IMR-90 (cell line): ENCODE data around the gene CIZ1. TPM values are rescaled to one million over a fixed set of nuclear protein-coding genes. Genes with fewer than 3 reads are reported as not detected.

Source experiments
- ATAC-seq: fragments of 200-7000 bp; cut with Tn5 transposase; 2 replicates; pipeline ENCODE4 v1.9.1; 2020; ENCODE audit warnings: low read depth, mild to moderate bottlenecking, moderate library complexity
- BruUV-seq: library from RNA; stranded (reverse); fragments of 400-500 nt; replicated peaks from 2 replicates; lab custom pipeline; 2021; lab: Mats Ljungman, UMichigan
- CTCF ChIA-PET: fragments of 300-600 bp; formaldehyde crosslinking; extraction: SDS; loops from one replicate; lab custom pipeline; 2021; ENCODE audit warnings: antibody characterized with exemption; lab: Yijun Ruan, JAX
- POLR2A ChIA-PET: fragments of 300-600 bp; sonication (Branson Sonifier 250); formaldehyde crosslinking; loops from one replicate; lab custom pipeline; 2022; ENCODE audit warnings: antibody characterized with exemption; ENCODE audit not compliant: unreplicated experiment; lab: Charles Lee
- DNase-seq: peaks from one replicate; pipeline ENCODE4 v3.0.0; 2013
- H2AFZ ChIP-seq: replicated peaks from 2 replicates; pipeline ENCODE3; 2013; ENCODE audit warnings: low read length, mild to moderate bottlenecking; ENCODE audit not compliant: poor library complexity
- H2AK5ac ChIP-seq: 2 replicates; pipeline ENCODE4 v1.6.1; 2013; ENCODE audit warnings: low read depth, low read length, inconsistent platforms
- H2AK9ac ChIP-seq: replicated peaks from 2 replicates; pipeline ENCODE3; 2013; ENCODE audit warnings: mild to moderate bottlenecking, low read depth, low read length, moderate library complexity; ENCODE audit not compliant: poor library complexity
- H2BK120ac ChIP-seq: 2 replicates; pipeline ENCODE4 v1.6.1; 2013; ENCODE audit warnings: low read depth, low read length, inconsistent platforms
- H2BK15ac ChIP-seq: 3 replicates; pipeline ENCODE4 v1.6.1; 2013; ENCODE audit warnings: low read depth, low read length, inconsistent platforms
- H2BK20ac ChIP-seq: 2 replicates; pipeline ENCODE4 v1.6.1; 2013; ENCODE audit warnings: low read depth, mild to moderate bottlenecking, inconsistent platforms, low read length, moderate library complexity
- H2BK5ac ChIP-seq: 2 replicates; pipeline ENCODE4 v1.6.1; 2013; ENCODE audit warnings: mild to moderate bottlenecking, low read depth, low read length, inconsistent platforms; ENCODE audit not compliant: poor library complexity, severe bottlenecking
- H3K14ac ChIP-seq: replicated peaks from 2 replicates; pipeline ENCODE4 v1.6.1; 2013; ENCODE audit warnings: low read depth, low read length, inconsistent platforms
- H3K18ac ChIP-seq: 2 replicates; pipeline ENCODE4 v1.6.1; 2013; ENCODE audit warnings: low read depth, low read length, control low read depth
- H3K23ac ChIP-seq: 2 replicates; pipeline ENCODE4 v1.6.1; 2013; ENCODE audit warnings: low read depth, low read length, inconsistent platforms
- H3K27ac ChIP-seq: 2 replicates; pipeline ENCODE4 v1.5.1; 2013; ENCODE audit warnings: mild to moderate bottlenecking, control low read depth, low read length; ENCODE audit not compliant: insufficient read depth
- H3K27me3 ChIP-seq: 2 replicates; pipeline ENCODE4 v1.6.1; 2013; ENCODE audit warnings: low read length; ENCODE audit not compliant: control insufficient read depth, insufficient read depth
- H3K36me3 ChIP-seq: 2 replicates; pipeline ENCODE4 v1.6.1; 2013; ENCODE audit warnings: low read length, mixed read lengths; ENCODE audit not compliant: control insufficient read depth, insufficient read depth
- H3K4ac ChIP-seq: 2 replicates; pipeline ENCODE4 v1.6.1; 2013; ENCODE audit warnings: low read depth, low read length, inconsistent platforms
- H3K4me1 ChIP-seq: 2 replicates; pipeline ENCODE4 v1.6.1; 2013; ENCODE audit warnings: low read length, mixed read lengths; ENCODE audit not compliant: control insufficient read depth, insufficient read depth
- H3K4me2 ChIP-seq: 2 replicates; pipeline ENCODE4 v1.6.1; 2013; ENCODE audit warnings: low read depth, mild to moderate bottlenecking, control low read depth, low read length, moderate library complexity
- H3K4me3 ChIP-seq: 2 replicates; pipeline ENCODE4 v1.5.1; 2013; ENCODE audit warnings: low read depth, mild to moderate bottlenecking, control low read depth, low read length, moderate library complexity; ENCODE audit not compliant: insufficient read depth
- H3K56ac ChIP-seq: 2 replicates; pipeline ENCODE4 v1.6.1; 2013; ENCODE audit warnings: low read length, inconsistent platforms; ENCODE audit not compliant: insufficient read depth; ENCODE audit errors: extremely low read depth
- H3K79me1 ChIP-seq, 2 experiments: 2 replicates each; pipeline ENCODE4 v1.6.1; 2013; ENCODE audit warnings: low read length in 2 of 2, inconsistent platforms in 1 of 2, low read depth in 1 of 2
- H3K9ac ChIP-seq: 2 replicates; pipeline ENCODE4 v1.6.1; 2013; ENCODE audit warnings: low read depth, low read length, control low read depth
- H3K9me1 ChIP-seq: 2 replicates; pipeline ENCODE4 v1.6.1; 2013; ENCODE audit warnings: low read length, inconsistent platforms; ENCODE audit not compliant: insufficient read depth
- H3K9me3 ChIP-seq: 2 replicates; pipeline ENCODE4 v1.6.1; 2013; ENCODE audit warnings: low read length; ENCODE audit not compliant: control insufficient read depth, insufficient read depth
- H4K20me1 ChIP-seq: 2 replicates; pipeline ENCODE4 v1.6.1; 2013; ENCODE audit warnings: low read length, inconsistent platforms; ENCODE audit not compliant: insufficient read depth
- H4K5ac ChIP-seq: 2 replicates; pipeline ENCODE4 v1.6.1; 2013; ENCODE audit warnings: mild to moderate bottlenecking, low read depth, low read length, control low read depth
- H4K8ac ChIP-seq, 2 experiments: 2 replicates each; pipeline ENCODE4 v1.6.1; 2013; ENCODE audit warnings: low read depth in 2 of 2, low read length in 2 of 2, control low read depth in 1 of 2, inconsistent platforms in 1 of 2
- H4K91ac ChIP-seq: 2 replicates; pipeline ENCODE4 v1.6.1; 2013; ENCODE audit warnings: low read depth, low read length, inconsistent platforms; ENCODE audit not compliant: insufficient read depth
- BHLHE40 ChIP-seq: fragments of 150-350 bp; IDR thresholded peaks from 2 replicates; pipeline ENCODE4 v1.6.1; 2016; ENCODE audit warnings: mild to moderate bottlenecking, low read depth, low read length
- CHD1 ChIP-seq: IDR thresholded peaks from 2 replicates; pipeline ENCODE4 v1.6.1; 2012; ENCODE audit warnings: low read depth, low read length, improper control_type of control experiment
- CTCF ChIP-seq: conservative IDR thresholded peaks from 2 replicates; pipeline ENCODE4 v1.5.1; 2012; ENCODE audit warnings: mild to moderate bottlenecking, low read depth, low read length, improper control_type of control experiment
- FOS ChIP-seq: fragments of 150-350 bp; IDR thresholded peaks from 2 replicates; pipeline ENCODE4 v1.6.1; 2016; ENCODE audit warnings: low read depth, low read length
- MAFK ChIP-seq: IDR thresholded peaks from 2 replicates; pipeline ENCODE4 v1.6.1; 2012; ENCODE audit warnings: low read depth, low read length, improper control_type of control experiment
- MAZ ChIP-seq: IDR thresholded peaks from 2 replicates; pipeline ENCODE4 v1.6.1; 2012; ENCODE audit warnings: low read depth, mild to moderate bottlenecking, low read length, improper control_type of control experiment, moderate library complexity, borderline replicate concordance
- MXI1 ChIP-seq: IDR thresholded peaks from 2 replicates; pipeline ENCODE4 v1.6.1; 2012; ENCODE audit warnings: low read depth, mild to moderate bottlenecking, low read length, moderate library complexity, borderline replicate concordance
- NFE2L2 ChIP-seq: fragments of 150-350 bp; IDR thresholded peaks from 2 replicates; pipeline ENCODE4 v1.6.1; 2016; ENCODE audit warnings: low read depth, mild to moderate bottlenecking, low read length
- POLR2A ChIP-seq: IDR thresholded peaks from 2 replicates; pipeline ENCODE4 v1.6.1; 2012; ENCODE audit warnings: mild to moderate bottlenecking, low read depth, low read length
- RAD21 ChIP-seq: IDR thresholded peaks from 2 replicates; pipeline ENCODE4 v1.6.1; 2012; ENCODE audit warnings: low read length, improper control_type of control experiment
- RCOR1 ChIP-seq: IDR thresholded peaks from 2 replicates; pipeline ENCODE4 v1.6.1; 2012; ENCODE audit warnings: mild to moderate bottlenecking, low read length, improper control_type of control experiment; ENCODE audit not compliant: insufficient replicate concordance
- RFX5 ChIP-seq: IDR thresholded peaks from 2 replicates; pipeline ENCODE4 v1.8.0; 2012; ENCODE audit warnings: low read depth, mild to moderate bottlenecking, low read length, moderate library complexity
- WGBS, 2 experiments: methylation state at CpG; one replicate each; pipeline versions ENCODE4 v1.1.5 to v1.1.7; 2013; ENCODE audit warnings: missing lambda C conversion rate in 2 of 2; ENCODE audit not compliant: insufficient read length in 1 of 2; ENCODE audit errors: extremely low coverage in 2 of 2; 5-methylcytosine and 5-hydroxymethylcytosine counted together
- dilution Hi-C: fragments of 300-500 bp; cut with HindIII; formaldehyde crosslinking; loops from one replicate; pipeline ENCODE4 v1.14.3; 2018; ENCODE audit warnings: low sequenced_read_pairs; ENCODE audit not compliant: unreplicated experiment
- in situ Hi-C: fragments of 300-500 bp; cut with MboI; formaldehyde crosslinking; loops from 3 replicates; pipeline ENCODE4 v1.14.3; 2019; ENCODE audit warnings: low sequenced_read_pairs, inconsistent platforms, mixed read lengths
- intact Hi-C: fragments of 100-400 bp; cut with micrococcal nuclease; formaldehyde crosslinking; loops from 2 replicates; pipeline ENCODE4 v1.10.0; 2022
- polyA plus RNA-seq, 3 experiments: library from polyadenylated mRNA; depleted of rRNA; stranded (reverse); fragments of >200 nt; gene quantifications; 2 replicates each; pipeline ENCODE4 v1.2.3, GENCODE V29; 2012; ENCODE audit warnings: low replicate concordance in 1 of 3
- total RNA-seq: library from RNA; depleted of rRNA; stranded (reverse); fragments of >200 nt; gene quantifications from 2 replicates; pipeline ENCODE4 v1.2.3, GENCODE V29; 2012
- TF ChIP-seq, protein P1 (sequence below): fragments of 150-350 bp; IDR thresholded peaks from 2 replicates; pipeline ENCODE4 v1.6.1; 2016; ENCODE audit warnings: low read depth, mild to moderate bottlenecking, low read length, moderate library complexity, borderline replicate concordance
- TF ChIP-seq, protein P2 (sequence below): fragments of 150-350 bp; IDR thresholded peaks from 2 replicates; pipeline ENCODE4 v1.6.1; 2017; ENCODE audit warnings: mild to moderate bottlenecking, antibody characterized with exemption, low read length, low read depth

Gene CIZ1
- total and polyA plus RNA-seq, 2 of the 4 experiments (the other 2 are of a cell fraction), result 13.8 to 51.9 TPM

GRCh38 chr9:128128836-128129590, 62.4 kb downstream of the CIZ1 start:
- DNase-seq, result no peak
- H3K9ac ChIP-seq, result peak overlapping the region; percentile 94
- peak overlapping the region; percentile 96 for H3K14ac ChIP-seq
- H3K36me3 ChIP-seq, result peaks cover 1% of the 10 kb centered on the region; the same call in 1 of the 2 replicates
- no peak overlapping the region for H4K91ac ChIP-seq
- peaks cover 9% of the 10 kb centered on the region for H3K27me3 ChIP-seq
- no peak overlapping the region; the same call in 1 of the 2 replicates for H3K18ac ChIP-seq
- peak overlapping the region; percentile 88 for H2BK5ac ChIP-seq
- H3K4me3 ChIP-seq, result peak overlapping the region; percentile 96
- H3K56ac ChIP-seq, result peak overlapping the region; percentile 63
- intact Hi-C loops, result no loop called here
- H3K4me2 ChIP-seq, result peak overlapping the region; percentile 94
- H2AK5ac ChIP-seq, result peak overlapping the region; percentile 84
- H3K27ac ChIP-seq, result peak overlapping the region; percentile 92
- peak overlapping the region; percentile 88 for H2AK9ac ChIP-seq
- dilution Hi-C loops, result no loop called here
- in situ Hi-C loops, result no loop called here
- peak overlapping the region; percentile 56 to 86; a peak in 2 of 4 replicates for H4K8ac ChIP-seq
- peaks cover 17% of the 10 kb centered on the region; the same call in 1 of the 2 replicates for H4K20me1 ChIP-seq
- peak overlapping the region; percentile 93 for H3K4ac ChIP-seq
- WGBS, 2 experiments, result 84% methylated on average over 16 of the region's 29 CpGs; no CpG with 5 or more reads in 1 of the 2 experiments
- H4K5ac ChIP-seq, result no peak overlapping the region
- H3K23ac ChIP-seq, result peak overlapping the region; percentile 33; the same call in 1 of the 2 replicates
- H3K9me1 ChIP-seq, result peaks cover 10% of the 10 kb centered on the region
- CTCF ChIA-PET, result interaction anchor here (1.0 to 1.3 kb wide), 2 partner anchors 11 to 12 kb away, joined by 3 read pairs; no protein-coding TSS in a partner anchor
- H2BK15ac ChIP-seq, result no peak overlapping the region
- no peak overlapping the region for H2BK20ac ChIP-seq
- H3K79me1 ChIP-seq, result peaks cover 9 to 39% of the 10 kb centered on the region in 2 experiments; a peak in 3 of 4 replicates
- BruUV-seq, result no TSS peak
- ATAC-seq, result no peak
- peak overlapping the region; percentile 64; the same call in 1 of the 2 replicates for H2BK120ac ChIP-seq
- no peaks in the 10 kb centered on the region; the same call in 1 of the 2 replicates for H3K9me3 ChIP-seq
- H3K4me1 ChIP-seq, result peaks cover 10% of the 10 kb centered on the region; the same call in 1 of the 2 replicates
- POLR2A ChIA-PET, result no interaction called here
- H2AFZ ChIP-seq, result peak overlapping the region; percentile 99
- no peak for TF ChIP-seq CTCF
- TF ChIP-seq, protein P1, sequence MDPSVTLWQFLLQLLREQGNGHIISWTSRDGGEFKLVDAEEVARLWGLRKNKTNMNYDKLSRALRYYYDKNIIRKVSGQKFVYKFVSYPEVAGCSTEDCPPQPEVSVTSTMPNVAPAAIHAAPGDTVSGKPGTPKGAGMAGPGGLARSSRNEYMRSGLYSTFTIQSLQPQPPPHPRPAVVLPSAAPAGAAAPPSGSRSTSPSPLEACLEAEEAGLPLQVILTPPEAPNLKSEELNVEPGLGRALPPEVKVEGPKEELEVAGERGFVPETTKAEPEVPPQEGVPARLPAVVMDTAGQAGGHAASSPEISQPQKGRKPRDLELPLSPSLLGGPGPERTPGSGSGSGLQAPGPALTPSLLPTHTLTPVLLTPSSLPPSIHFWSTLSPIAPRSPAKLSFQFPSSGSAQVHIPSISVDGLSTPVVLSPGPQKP, result no peak
- TF ChIP-seq RCOR1, result no peak
- no peak for TF ChIP-seq MAFK
- no peak for TF ChIP-seq POLR2A
- TF ChIP-seq RFX5, result no peak
- no peak for TF ChIP-seq CHD1
- TF ChIP-seq MXI1, result no peak
- TF ChIP-seq NFE2L2, result no peak
- no peak for TF ChIP-seq FOS
- no peak for TF ChIP-seq MAZ
- TF ChIP-seq, protein P2, sequence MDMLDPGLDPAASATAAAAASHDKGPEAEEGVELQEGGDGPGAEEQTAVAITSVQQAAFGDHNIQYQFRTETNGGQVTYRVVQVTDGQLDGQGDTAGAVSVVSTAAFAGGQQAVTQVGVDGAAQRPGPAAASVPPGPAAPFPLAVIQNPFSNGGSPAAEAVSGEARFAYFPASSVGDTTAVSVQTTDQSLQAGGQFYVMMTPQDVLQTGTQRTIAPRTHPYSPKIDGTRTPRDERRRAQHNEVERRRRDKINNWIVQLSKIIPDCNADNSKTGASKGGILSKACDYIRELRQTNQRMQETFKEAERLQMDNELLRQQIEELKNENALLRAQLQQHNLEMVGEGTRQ, result no peak
- TF ChIP-seq RAD21, result no peak
- no peak for TF ChIP-seq BHLHE40
